ENCODE results near the gene TOMT. TPM values are rescaled to one million over a fixed set of nuclear protein-coding genes. Genes with fewer than 3 reads are reported as not detected.

Gene TOMT
- polyA plus RNA-seq, 3 donors = not detected

DNA sequence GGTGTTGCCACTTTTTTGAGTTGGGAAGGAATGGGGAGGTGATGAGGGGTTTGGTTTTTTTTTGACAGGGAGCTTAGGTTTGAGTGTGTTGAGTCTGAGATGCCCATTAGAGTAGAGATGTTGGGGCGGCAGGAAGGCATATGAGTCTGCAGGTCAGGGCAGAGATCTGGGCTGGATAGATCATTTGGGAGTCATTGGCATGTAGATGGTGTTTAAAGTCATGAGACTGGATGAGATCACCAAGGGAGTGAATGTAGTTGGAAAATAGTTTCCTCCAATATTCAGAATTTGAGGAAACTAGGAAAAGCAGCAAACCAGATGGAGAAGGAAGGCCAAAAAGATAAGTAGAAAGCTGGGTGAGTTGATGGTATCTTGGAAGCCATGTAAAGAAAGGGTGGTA is 8.8 kb downstream of the TOMT start:
- H3K27me3 Mint-ChIP-seq (ENCODE audit: low read depth in 3 of 3) = peaks cover 0 to 6% (median 0%) of the 10 kb centered on the region in 3 donors
- no peak for DNase-seq
- H3K4me3 Mint-ChIP-seq = no peak overlapping the region
- Histone ChIP-seq H4K20me1 (ENCODE audit: insufficient read depth, low read length) (no peaks in the 10 kb centered on the region), H2AFZ (ENCODE audit: insufficient read depth, low read depth, low read length, poor library complexity, severe bottlenecking) (no peak overlapping the region), H3K36me3 (replicated peaks in 1 of 2; ENCODE audit: control insufficient read depth in 1 of 2, insufficient read depth in 2 of 2, low read length in 2 of 2) (peaks cover 10 to 11% of the 10 kb centered on the region in 2 donors), H3K27me3 (ENCODE audit: control insufficient read depth in 2 of 2, insufficient read depth in 2 of 2, low read length in 2 of 2) (no peaks in the 10 kb centered on the region), H3K4me2 (replicated peaks; ENCODE audit: extremely low read depth, low read length, poor library complexity, severe bottlenecking) (no peak overlapping the region), H3K4me3 (replicated peaks in 1 of 3; ENCODE audit: low read depth in 2 of 3, low read length in 3 of 3) (no peak overlapping the region), H3K9ac (ENCODE audit: insufficient read depth, low read length, poor library complexity, severe bottlenecking) (no peak overlapping the region), H3K79me2 (ENCODE audit: insufficient read depth, low read length) (peaks cover 10% of the 10 kb centered on the region), H3K27ac (ENCODE audit: low read depth in 1 of 2, low read length in 2 of 2) (no peak overlapping the region), H3K9me3 (replicated peaks in 1 of 2; ENCODE audit: control insufficient read depth in 1 of 2, insufficient read depth in 1 of 2, low read length in 2 of 2) (no peaks in the 10 kb centered on the region), H3K4me1 (ENCODE audit: control insufficient read depth in 1 of 2, insufficient read depth in 2 of 2, low read length in 2 of 2) (peaks cover 49 to 53% of the 10 kb centered on the region in 2 donors)
- no peak for TF ChIP-seq CTCF (IDR thresholded peaks at IDR 0.05)
- WGBS (ENCODE audit: insufficient coverage) = 91% methylated on average over 1 of the region's 1 CpG
- H3K27ac Mint-ChIP-seq = peak overlapping the region in 4 of 7 donors; percentile 2 to 78 (median 24)
- intact Hi-C loops (cut with micrococcal nuclease) = no loop called here
- peaks cover 23 to 24% of the 10 kb centered on the region in 2 donors for H3K36me3 Mint-ChIP-seq
- peaks cover 0 to 5% (median 0%) of the 10 kb centered on the region in 7 donors for H3K9me3 Mint-ChIP-seq
- H3K4me1 Mint-ChIP-seq = peaks cover 51% of the 10 kb centered on the region

- intact Hi-C loops (cut with micrococcal nuclease) = no loop called here
- H3K36me3 Mint-ChIP-seq = peaks cover 7 to 12% of the 10 kb centered on the region in 2 donors
- no peak overlapping the region for H3K4me3 ChIP-seq (replicated peaks in 1 of 3; ENCODE audit: low read depth in 2 of 3, low read length in 3 of 3)
- no peak for TF ChIP-seq CTCF (IDR thresholded peaks at IDR 0.05)
- no peaks in the 10 kb centered on the region for H3K9me3 ChIP-seq (replicated peaks in 1 of 2; ENCODE audit: control insufficient read depth in 1 of 2, insufficient read depth in 1 of 2, low read length in 2 of 2)
- no peaks in the 10 kb centered on the region for H3K27me3 ChIP-seq (ENCODE audit: control insufficient read depth in 2 of 2, insufficient read depth in 2 of 2, low read length in 2 of 2)
- H4K20me1 ChIP-seq (ENCODE audit: insufficient read depth, low read length) = no peaks in the 10 kb centered on the region
- H3K27ac Mint-ChIP-seq = peak overlapping the region in 4 of 7 donors; percentile 6 to 65 (median 28)
- H2AFZ ChIP-seq (ENCODE audit: insufficient read depth, low read depth, low read length, poor library complexity, severe bottlenecking) = peak overlapping the region; percentile 43
- H3K4me1 ChIP-seq (ENCODE audit: control insufficient read depth in 1 of 2, insufficient read depth in 2 of 2, low read length in 2 of 2) = peaks cover 50 to 54% of the 10 kb centered on the region in 2 donors
- H3K27me3 Mint-ChIP-seq (ENCODE audit: low read depth in 3 of 3) = peaks cover 0 to 5% (median 0%) of the 10 kb centered on the region in 3 donors
- peak overlapping the region in 1 of 2 donors; percentile 46 for H3K27ac ChIP-seq (ENCODE audit: low read depth in 1 of 2, low read length in 2 of 2)
- H3K36me3 ChIP-seq (replicated peaks in 1 of 2; ENCODE audit: control insufficient read depth in 1 of 2, insufficient read depth in 2 of 2, low read length in 2 of 2) = no peaks in the 10 kb centered on the region
- DNase-seq = peak in 1 of 3 donors; percentile 33
- H3K9ac ChIP-seq (ENCODE audit: insufficient read depth, low read length, poor library complexity, severe bottlenecking) = no peak overlapping the region
- peaks cover 7% of the 10 kb centered on the region for H3K79me2 ChIP-seq (ENCODE audit: insufficient read depth, low read length)
- no peak overlapping the region for H3K4me2 ChIP-seq (replicated peaks; ENCODE audit: extremely low read depth, low read length, poor library complexity, severe bottlenecking)
- peaks cover 53% of the 10 kb centered on the region for H3K4me1 Mint-ChIP-seq
- no peak overlapping the region for H3K4me3 Mint-ChIP-seq
- 94% methylated on average over 3 of the region's 6 CpGs for WGBS (ENCODE audit: insufficient coverage)
- peaks cover 0 to 5% (median 0%) of the 10 kb centered on the region in 7 donors for H3K9me3 Mint-ChIP-seq
These were observed 10.5 kb downstream of the TOMT start for GRCh38 chr11:72116019-72116755.
